Left lung (tissue), 10 donors: Measurements from ENCODE around the gene ADAMTS12. TPM values are rescaled to one million over a fixed set of nuclear protein-coding genes. Genes with fewer than 3 reads are reported as not detected.

ENCODE experiments used
- ATAC-seq: fragments of 200-7000 bp; cut with Tn5 transposase; one replicate; pipeline ENCODE4 v1.9.1; 2020; ENCODE audit warnings: moderate library complexity
- DNase-seq, 4 donors: peaks; one replicate each; pipeline ENCODE4 v3.0.0-alpha.2; 2013 to 2020
- H3K27ac ChIP-seq, 2 donors: fragments of 200-600 bp; sonication (generic) in 1 of 2; one replicate each; pipeline versions ENCODE4 v1.5.0 to v1.8.0; 2020 to 2021
- H3K27me3 ChIP-seq, 2 donors: fragments of 200-600 bp; sonication (generic) in 1 of 2; one replicate each; pipeline versions ENCODE4 v1.5.0 to v1.8.0; 2020 to 2021
- H3K36me3 ChIP-seq, 2 donors: fragments of 200-600 bp; sonication (generic) in 1 of 2; one replicate each; pipeline versions ENCODE4 v1.5.0 to v1.8.0; 2020 to 2021
- H3K4me1 ChIP-seq, 2 donors: fragments of 200-600 bp; one replicate each; pipeline ENCODE4 v1.8.0; 2021
- H3K4me3 ChIP-seq, 2 donors: fragments of 200-600 bp; sonication (generic) in 1 of 2; one replicate each; pipeline versions ENCODE4 v1.5.0 to v1.8.0; 2020 to 2021; ENCODE audit warnings: mild to moderate bottlenecking in 1 of 2
- H3K9me3 ChIP-seq, 2 donors: fragments of 200-600 bp; sonication (generic) in 1 of 2; one replicate each; pipeline versions ENCODE4 v1.5.0 to v1.8.0; 2020 to 2021
- CTCF ChIP-seq, 2 donors: fragments of 200-600 bp; sonication (generic) in 1 of 2; IDR thresholded peaks; one replicate each; pipeline versions ENCODE4 v1.5.0 to v1.8.0; 2021; ENCODE audit warnings: antibody characterized with exemption in 2 of 2
- intact Hi-C, 2 donors: fragments of 100-400 bp; cut with DNase I; formaldehyde crosslinking; loops; one replicate each; pipeline versions ENCODE4 v1.11.2 to v1.14.2; 2022
- polyA plus RNA-seq, 6 donors: library from polyadenylated mRNA; unstranded; fragments of 120-200 nt; gene quantifications; one replicate each; pipeline ENCODE4 v1.2.1, GENCODE V29; 2013; ENCODE audit not compliant: insufficient read length in 6 of 6
- total RNA-seq, 2 donors: library from RNA; stranded (reverse); fragmentation: NEBNext Ultra II Directional; extraction: Animal tissue kit (Norgen Biotek cat#: 25700); gene quantifications; one replicate each; pipeline ENCODE4 v1.2.1, GENCODE V29; 2021
- donor health status: DM: no; HTN: yes; CAD: no.
- donor health status: DM: no; HTN: no; CAD: no.

The ADAMTS12 gene
- total and polyA plus RNA-seq, 8 donors: 11.6 to 59.1 (median 52.1) TPM

GRCh38 chr5:33649549-33650482 is 242.0 kb downstream of the ADAMTS12 start:
- no peak for DNase-seq
- intact Hi-C loops: no loop called here

GRCh38 chr5:33641744-33642505 is 249.9 kb downstream of the ADAMTS12 start:
- ATAC-seq: peak; percentile 66
- Histone ChIP-seq H3K9me3 (peaks cover 0 to 4% of the 10 kb centered on the region in 2 donors), H3K4me1 (no peaks in the 10 kb centered on the region), H3K36me3 (no peaks in the 10 kb centered on the region), H3K27me3 (no peaks in the 10 kb centered on the region), H3K4me3 (no peak overlapping the region), H3K27ac (no peak overlapping the region)
- DNase-seq: peak in 3 of 4 donors; percentile 7 to 30 (median 28)
- intact Hi-C loops: no loop called here
- TF ChIP-seq CTCF (IDR thresholded peaks at IDR 0.05): no peak

More at GRCh38 chr5:33649549-33650482, 242.0 kb downstream of the ADAMTS12 start:
- no peak for TF ChIP-seq CTCF (IDR thresholded peaks at IDR 0.05)
- no peak for ATAC-seq
- H3K27me3 ChIP-seq: no peaks in the 10 kb centered on the region
- H3K9me3 ChIP-seq: peaks cover 0 to under 1% of the 10 kb centered on the region in 2 donors
- no peaks in the 10 kb centered on the region for H3K4me1 ChIP-seq
- H3K4me3 ChIP-seq: no peak overlapping the region
- no peak overlapping the region for H3K27ac ChIP-seq
- H3K36me3 ChIP-seq: no peaks in the 10 kb centered on the region

- H3K4me1 ChIP-seq: no peaks in the 10 kb centered on the region
- intact Hi-C loops: no loop called here
- TF ChIP-seq CTCF (IDR thresholded peaks at IDR 0.05): no peak
- H3K27ac ChIP-seq: no peak overlapping the region
- H3K27me3 ChIP-seq: no peaks in the 10 kb centered on the region
- no peak for ATAC-seq
- H3K4me3 ChIP-seq: no peak overlapping the region
- no peaks in the 10 kb centered on the region for H3K36me3 ChIP-seq
- peaks cover 0 to 2% of the 10 kb centered on the region in 2 donors for H3K9me3 ChIP-seq
- no peak for DNase-seq
Observed at GRCh38 chr5:33639474-33639873, 252.3 kb downstream of the ADAMTS12 start.

- Histone ChIP-seq H3K4me1 (no peaks in the 10 kb centered on the region), H3K9me3 (no peaks in the 10 kb centered on the region), H3K27me3 (no peaks in the 10 kb centered on the region), H3K27ac (no peak overlapping the region), H3K36me3 (no peaks in the 10 kb centered on the region), H3K4me3 (no peak overlapping the region)
- no peak for TF ChIP-seq CTCF (IDR thresholded peaks at IDR 0.05)
- no peak for DNase-seq
- intact Hi-C loops: no loop called here
- no peak for ATAC-seq
Observed at GRCh38 chr5:33637011-33637410, 254.8 kb downstream of the ADAMTS12 start.

GRCh38 chr5:33635582-33635981 is 256.2 kb downstream of the ADAMTS12 start:
- intact Hi-C loops: no loop called here
- H3K36me3 ChIP-seq: no peaks in the 10 kb centered on the region
- H3K4me3 ChIP-seq: no peak overlapping the region
- no peaks in the 10 kb centered on the region for H3K4me1 ChIP-seq
- H3K27ac ChIP-seq: no peak overlapping the region
- no peak for ATAC-seq
- H3K9me3 ChIP-seq: no peaks in the 10 kb centered on the region
- DNase-seq: no peak
- no peaks in the 10 kb centered on the region for H3K27me3 ChIP-seq
- TF ChIP-seq CTCF (IDR thresholded peaks at IDR 0.05): no peak
